ENCODE measurements around the gene UTP11.

Gene UTP11

DNA sequence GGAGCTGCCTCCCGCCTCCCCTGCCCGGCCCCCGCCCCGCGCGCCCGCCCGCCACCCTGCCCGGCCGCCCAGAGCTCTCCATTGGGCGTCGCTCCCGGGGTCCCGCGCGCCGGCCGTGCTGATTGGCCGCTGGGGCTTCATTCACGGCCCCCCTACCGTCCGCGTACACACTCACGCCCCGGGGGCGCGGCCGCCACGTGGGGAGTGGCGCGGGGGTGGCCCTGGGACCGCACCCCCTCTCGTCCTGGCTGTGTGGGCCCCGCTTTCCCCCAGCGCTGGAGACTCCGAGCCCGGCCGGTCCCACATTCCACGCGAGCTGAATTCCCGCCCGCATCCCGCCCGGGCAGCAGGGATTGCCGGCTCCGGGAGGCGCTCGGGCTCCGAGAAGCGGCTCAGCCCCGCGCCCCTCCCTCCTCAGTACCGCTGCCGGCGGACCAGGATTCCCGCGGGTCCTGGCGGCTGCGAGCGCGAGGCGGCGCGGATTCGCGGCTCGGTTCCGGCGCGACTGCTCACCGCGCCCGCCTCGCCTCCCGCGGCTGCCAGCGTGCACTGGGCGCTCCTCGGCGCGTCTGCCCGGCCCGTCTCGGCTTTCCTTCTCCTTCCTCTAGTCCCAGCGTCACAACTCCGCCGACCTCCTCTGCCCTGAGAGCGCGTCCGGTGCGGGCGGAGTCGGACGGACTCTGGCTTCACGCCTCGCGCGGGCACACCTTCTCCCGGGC, 34.5 kb downstream of the UTP11 start:
- no peak for FAIRE-seq

DNA sequence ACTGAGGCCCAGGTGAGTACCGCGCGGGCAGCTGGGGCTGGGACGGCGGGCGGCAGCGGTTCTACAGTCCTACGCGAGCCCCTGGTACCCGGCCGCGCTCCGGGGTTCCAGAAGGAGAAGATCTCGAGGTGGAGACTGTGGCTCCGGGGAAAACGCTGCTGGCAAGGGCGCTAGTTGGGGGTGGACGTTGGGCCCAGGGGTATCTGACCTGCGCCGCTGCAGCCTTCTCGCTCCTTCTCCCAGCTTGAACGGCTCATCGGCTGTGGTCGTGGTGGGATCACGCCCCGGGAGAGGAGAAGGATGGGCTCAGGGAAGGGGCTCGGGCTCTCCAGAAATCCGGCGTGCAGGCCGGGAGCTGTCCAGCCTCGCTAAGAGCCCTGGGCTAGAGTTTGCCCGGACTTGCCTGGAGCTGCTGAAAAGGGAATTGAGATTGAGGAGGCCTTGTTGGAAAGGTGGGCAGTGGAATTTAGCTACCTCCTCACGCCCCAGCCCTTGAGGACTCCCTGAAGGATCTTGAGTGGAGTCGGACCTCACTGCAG, 35.1 kb downstream of the UTP11 start:
- no peak for FAIRE-seq

DNA sequence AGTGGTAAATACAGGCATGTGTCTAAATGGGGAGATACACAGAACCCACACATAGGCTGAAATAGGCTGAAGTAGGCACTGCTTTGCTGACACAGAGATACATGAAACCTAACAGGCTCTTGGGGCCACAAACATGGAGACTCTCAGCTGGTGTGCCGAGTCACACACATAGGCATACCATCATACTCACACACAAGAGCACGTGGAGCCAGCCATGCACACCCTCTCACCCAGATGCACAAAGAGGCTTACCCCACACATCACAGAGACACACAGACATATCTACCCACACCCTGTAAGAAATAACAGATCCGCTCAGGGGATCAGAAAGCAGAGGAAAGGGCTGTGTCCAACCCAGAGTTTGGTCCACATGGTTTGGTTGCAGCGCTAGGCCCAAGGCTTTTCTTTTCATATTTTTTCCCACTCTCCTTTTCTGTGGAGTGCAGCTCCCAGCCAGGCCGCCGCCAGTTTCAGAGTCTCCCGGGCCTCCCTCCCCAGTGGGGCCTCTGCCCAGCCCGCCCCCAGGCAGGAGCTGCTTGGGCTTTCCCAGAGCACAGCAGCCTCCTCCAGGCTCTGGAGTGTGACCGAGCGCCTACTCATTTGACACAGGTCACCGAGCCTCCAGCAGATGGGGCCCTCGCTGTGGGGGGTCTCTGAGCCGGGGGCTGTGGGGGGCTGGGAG, 38.0 kb downstream of the UTP11 start:
- FAIRE-seq = no peak

DNA sequence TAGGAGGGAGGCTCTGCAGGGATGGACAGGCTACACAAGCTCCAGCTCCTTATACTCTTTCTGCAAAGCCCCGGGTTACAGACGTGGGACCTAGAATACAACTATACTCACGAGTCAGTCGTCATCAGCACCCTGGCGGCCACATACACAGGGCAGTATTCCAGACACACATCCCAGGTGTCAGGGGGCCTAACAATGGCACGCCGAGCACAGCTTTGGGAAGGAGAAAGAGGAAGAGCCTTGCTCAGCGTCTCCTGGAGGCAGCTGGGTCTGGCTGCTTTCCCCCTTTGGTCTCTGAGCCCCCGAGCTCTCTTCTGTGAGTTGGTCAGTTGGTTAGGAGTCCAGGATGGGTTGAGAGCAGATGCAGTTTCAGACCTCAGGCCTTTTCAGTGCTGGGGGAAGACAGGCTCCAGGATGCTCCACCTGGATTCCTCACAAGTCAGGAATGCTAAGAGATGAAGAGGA, 38.6 kb downstream of the UTP11 start:
- FAIRE-seq = no peak

DNA sequence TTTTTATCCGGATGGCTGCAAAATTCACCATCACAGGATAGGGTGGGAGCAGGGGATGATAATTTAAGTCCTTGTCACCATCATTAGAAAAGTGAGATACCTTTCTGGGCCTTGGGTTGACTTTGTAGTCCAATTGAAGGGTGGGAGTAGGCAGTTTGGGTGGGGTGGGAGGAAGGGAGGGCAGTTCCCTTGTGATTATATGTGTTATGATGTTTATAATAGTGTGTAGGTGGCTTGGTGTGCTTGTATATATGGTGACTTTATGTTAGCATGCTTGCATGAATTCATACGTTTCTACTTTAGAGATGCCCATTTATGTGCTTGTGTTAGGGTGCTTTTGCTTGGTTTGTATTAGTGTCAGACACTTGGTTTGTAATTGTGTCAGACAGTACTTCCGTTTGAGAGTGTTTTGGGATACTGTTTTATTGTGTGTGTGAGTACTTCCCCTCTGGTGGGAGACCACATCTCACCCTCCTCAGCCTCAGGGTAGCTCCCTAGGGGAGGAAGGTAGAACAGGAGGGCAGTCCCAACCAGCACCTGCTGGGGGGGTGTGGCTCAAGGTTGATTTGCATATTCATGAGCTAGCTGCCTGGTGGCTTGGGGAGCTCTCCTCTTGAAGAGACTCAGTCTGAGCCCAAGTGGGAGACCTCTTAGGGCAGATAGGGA, 40.3 kb downstream of the UTP11 start:
- FAIRE-seq = no peak

DNA sequence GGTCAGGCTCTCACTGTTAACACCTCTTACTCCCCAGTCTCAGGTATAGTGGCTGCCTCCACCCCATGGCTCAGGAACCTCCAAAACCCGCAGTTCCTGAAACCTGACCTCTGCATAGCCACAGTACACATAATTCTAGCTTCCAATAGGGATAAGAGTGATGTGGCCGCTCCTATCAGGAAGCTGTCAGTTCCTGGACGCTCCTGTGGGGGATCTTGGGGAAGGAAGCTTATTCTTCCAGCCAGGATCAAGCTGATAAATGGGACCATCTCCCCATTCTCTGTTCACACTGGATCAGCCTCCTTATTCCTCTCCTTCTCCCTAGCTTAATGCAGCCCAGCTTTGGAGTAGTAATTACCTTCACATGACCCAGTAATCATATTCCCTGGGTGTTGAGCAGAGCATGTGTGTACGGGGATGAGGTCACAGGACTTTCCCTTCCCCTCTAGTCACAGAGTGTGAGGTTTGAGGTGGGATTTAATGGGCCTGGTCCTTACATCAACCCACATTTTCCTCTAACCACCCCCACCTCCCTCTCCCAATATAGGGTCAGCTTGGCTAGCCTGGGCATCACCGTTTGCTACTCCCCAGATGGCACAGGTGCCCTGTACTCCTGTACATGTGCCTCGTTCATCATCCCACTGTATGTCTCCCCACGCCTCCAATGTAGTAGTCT, 41.0 kb downstream of the UTP11 start:
- no peak for FAIRE-seq

DNA sequence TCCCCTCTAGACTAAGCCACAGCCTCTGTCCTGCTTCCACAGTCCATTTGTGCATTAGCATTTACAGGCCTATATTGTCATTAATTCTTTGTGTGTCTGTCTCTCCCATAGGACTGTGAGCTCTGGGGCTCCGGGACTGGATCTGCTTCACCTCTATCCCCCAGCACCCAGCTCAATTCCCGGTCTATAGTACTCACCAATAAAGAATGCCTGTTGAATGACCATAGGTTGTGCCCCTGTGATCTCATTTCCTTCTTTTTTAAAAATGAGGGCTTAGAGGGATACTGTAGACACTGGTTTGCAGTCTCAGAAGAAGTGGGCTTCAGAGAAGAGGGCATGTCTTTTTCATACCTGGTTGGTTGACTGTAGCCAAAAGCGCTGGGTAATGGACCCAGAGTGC, 42.9 kb downstream of the UTP11 start:
- no peak for FAIRE-seq

DNA sequence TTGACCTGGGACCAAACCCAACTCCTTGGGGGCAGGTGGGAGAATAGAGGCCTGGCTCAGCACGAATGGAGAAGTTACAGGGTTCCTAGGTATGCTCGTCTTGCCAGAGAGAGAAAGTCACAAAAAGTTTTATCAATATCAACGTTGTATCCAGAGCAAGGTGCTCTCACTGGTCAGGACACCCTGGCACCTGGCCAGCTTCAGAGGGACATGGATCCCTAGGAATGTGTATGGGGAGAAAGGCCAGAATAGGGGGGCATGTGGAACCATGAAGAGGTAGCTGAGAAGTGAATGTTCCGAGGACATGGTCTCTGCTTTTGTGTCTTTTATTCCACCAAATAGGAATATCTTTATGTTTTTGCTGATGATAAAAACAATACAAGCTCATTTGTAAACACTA, 43.4 kb downstream of the UTP11 start:
- FAIRE-seq = no peak

DNA sequence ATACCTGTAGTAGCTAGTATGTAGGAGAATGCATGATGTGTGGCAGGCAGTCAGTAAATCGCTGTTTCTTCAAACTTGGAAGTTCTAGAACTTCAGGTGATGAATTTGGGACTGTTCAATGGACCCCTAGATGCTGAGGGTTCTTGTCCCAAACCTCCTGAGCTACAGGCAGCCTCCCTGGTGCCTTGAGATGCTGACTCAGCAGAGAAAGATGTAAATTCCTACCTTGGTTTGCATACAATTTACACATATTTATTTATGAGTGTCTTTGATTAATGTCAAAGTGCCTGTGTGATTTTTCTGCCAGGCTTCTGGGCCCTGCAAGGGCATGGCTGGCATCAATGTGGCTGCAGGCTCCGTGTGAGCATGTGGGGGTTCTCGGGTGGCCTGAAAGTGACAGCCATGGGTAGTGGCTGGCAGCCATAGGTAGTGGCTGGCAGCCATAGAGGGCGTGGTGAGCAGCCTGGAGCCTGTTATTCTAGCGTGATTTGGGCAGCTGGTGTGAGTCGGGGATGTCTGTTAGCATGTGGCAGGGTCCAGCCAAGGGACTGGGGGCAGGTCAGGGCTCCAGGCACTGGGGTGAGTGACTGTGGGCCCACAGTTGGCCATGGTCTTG, 47.2 kb downstream of the UTP11 start:
- FAIRE-seq = no peak

DNA sequence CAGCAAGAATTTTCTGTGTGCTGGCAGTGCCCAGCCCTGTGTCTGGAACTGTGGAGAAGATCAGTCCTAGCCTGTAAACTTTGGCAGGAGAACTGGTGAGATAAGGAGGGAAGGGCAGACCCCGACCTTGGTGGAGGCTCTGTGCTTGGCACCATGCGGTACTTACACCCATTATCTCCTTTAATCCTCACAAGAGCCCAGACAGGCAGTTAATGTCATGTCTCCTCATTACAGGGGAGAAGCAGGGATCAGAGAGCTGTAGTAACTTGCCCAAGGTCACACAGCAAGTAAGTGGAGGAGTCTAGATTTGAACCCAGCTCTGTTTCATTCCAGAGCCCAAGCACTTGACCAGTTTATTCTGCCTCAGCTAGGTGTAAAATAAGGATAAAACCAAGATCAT, 48.0 kb downstream of the UTP11 start:
- FAIRE-seq = no peak

DNA sequence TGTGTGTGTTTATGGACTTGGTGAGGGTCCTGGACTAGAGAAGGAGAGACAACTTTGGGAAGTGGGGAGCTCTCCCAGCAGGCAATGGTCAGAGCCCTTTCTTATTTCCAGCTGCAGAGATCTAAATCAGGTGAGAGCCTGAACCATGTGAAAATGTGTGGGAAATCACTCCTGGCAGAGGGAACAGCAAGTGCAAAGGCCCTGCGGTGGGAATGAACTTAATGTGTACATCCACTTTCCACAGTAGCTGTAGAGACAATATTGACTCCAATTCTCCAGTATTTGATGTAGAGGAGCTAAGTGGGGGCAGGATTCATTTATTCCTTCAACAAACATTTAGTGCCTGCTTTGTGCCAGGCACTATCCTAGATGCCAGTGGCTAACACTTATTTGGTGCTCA, 48.8 kb downstream of the UTP11 start:
- FAIRE-seq = no peak

DNA sequence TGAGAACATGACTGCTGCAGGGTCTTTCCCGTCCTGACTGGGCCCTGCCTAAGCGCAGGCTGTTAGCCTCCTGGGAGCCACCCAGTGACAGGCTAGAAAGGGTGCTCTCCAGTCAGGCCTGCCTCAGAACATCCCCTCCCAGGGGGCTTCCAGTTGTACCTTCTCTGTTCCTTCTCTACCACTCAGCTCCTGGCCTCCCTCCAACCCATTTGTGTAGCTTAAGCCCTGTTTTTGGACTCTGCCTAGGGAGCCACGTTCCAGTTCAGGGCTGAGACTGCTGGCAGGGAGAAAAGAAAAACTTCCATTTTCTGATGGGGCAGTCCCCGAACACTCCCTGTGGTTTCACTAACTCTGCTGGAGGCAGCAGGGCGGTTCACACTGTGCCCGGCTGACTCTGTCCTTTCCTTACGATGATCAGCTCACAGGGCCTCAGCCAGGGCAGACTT, 49.4 kb downstream of the UTP11 start:
- FAIRE-seq = no peak

DNA sequence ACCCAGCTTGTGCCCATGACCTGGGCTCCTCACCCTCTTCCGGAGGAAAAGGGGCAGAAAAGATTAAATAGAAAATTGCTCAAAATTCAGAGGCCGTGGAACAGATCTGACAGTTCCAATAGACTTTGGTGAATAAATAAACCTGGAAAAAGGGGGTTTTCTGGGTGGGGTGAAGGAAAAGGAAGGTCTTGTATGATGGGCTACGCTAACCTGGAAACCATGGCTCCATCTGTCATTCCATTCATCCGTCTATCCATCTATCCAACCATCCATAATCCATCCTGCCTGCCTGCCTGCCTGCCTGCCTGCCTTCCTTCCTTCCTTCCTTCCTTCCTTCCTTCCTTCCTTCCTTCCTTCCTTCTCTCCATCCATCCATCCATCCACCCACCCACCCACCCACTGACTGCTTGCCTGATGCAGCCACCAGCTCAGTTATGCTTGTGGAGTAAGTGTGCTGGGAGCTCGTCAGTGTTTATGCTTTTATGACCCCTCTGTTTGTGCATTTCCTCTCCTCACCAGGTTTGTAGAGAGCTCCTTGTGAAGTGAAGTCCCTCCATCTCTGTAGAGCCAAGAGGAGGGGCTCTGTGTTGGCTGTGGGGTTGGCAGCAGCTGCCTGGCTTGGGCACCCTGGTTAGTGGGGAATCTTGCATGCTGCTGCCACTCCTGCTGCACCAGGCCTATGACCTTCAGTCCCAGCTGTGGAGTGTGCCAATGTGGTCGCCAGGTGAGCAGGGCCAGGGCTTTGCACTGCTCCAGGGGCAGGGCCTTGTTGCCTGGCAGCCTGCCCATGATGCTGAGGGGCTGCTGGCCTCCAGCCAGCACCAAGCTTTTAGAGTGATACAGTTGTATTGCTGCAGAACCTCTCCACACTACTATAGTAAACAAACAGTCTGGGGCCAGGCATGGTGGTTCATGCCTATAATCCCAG, 50.1 kb downstream of the UTP11 start:
- FAIRE-seq = no peak

DNA sequence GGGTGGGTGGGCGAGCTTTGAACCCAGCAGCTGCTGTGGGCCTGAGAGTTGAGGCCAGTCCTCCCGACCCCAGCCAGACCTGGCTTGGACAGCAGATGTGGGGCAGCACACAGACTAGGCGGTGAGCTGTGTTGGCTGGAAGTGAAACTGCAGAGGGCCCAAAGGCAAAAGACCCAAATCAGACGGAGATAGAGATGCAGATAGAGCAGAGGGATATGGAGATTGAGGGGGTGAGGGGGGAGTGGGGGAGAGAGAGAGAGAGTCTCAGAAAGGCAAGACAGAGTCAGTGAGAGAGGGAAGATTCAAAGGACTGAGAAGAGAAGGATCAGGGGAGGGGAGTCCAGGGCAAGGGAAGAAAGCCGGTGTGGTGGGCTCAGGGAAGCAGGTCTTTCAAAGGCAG, 51.1 kb downstream of the UTP11 start:
- no peak for FAIRE-seq

DNA sequence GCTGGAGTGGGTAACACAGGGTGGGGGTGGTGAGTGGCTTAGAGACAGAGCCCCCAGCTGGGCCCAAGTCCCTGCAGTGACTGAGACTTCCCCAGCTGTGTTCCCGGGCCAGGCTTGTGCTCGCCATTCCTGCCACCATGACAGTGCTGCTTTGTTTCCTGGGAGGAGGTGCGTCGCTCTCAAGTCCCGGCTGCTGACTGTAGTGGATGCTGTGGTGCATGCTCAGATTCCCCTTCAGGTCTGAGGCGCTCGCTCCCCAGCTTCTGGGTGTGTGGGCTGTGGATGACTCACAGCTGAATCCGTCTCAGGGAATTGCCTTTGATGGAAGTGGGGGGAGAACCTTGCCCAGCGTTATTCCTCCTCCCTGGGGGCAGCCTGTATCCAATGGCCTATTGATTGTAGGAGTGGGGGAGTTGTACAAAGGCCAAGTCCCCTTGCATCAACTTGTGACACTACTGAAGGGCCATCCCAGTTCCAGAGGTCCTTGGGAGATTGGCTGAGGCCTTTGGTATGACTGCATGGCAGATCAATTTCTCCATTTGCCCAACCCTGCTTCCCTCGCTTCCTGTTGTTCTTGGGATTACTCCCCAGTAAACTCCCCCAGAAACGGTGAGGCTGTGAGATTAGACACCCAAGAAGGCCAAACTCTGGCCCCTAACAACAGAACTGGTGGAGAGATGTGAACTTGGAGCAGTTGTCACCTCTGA, 51.8 kb downstream of the UTP11 start:
- no peak for FAIRE-seq

DNA sequence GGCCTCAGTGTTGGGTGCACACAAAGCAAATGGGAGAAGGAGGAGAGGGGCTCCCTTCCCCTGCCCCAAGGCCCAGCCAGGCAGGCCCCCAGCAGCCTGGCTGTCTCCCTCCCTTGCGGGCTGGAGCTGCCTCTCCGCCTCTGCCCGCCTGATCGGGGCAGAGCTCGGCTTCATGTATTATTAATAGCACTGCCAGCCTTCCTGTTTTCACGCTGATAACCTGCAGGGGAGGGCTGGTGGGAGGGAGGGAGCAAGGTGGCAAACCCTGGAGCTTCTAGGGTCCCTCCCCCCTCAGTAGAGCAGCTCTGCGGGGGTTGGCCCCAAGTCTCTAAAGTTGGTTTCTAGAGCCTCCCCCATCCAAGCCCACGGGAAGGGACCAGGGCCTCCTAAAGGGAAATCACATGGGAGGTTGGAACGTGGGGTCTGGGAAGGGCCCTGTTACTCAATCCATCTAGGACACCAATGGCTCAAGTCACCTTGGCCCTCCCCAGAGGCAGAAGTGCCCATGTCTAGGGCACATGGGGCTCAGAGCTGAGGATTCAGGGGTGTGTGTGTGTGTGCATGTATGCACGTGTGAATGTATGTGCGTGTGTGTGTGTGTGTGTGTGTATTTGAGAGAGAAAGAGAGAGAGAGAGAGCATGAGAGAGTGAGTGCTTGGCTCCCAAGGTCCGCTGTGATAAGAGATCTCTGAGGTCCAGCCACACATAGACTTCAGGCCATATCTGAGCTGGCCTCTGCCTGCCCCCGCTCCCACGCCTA, 55.9 kb downstream of the UTP11 start:
- FAIRE-seq = no peak

DNA sequence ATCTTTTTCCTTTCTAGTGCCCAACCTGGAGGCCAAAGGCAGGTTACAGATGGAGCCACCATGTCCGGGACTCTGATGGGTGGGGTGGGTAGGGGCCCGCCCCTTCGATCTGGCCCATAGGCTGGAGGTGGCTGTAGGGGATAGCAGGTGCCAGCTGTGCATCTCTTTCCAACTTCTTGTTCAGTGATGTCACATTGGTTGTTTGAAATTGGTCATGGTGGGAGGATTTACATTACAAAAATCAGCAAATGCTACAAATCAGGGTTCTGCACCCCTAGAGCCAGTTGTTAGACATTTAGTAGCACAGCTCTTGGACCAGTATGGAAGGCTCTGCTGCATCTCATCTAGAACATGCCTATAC, 56.4 kb downstream of the UTP11 start:
- no peak for FAIRE-seq

DNA sequence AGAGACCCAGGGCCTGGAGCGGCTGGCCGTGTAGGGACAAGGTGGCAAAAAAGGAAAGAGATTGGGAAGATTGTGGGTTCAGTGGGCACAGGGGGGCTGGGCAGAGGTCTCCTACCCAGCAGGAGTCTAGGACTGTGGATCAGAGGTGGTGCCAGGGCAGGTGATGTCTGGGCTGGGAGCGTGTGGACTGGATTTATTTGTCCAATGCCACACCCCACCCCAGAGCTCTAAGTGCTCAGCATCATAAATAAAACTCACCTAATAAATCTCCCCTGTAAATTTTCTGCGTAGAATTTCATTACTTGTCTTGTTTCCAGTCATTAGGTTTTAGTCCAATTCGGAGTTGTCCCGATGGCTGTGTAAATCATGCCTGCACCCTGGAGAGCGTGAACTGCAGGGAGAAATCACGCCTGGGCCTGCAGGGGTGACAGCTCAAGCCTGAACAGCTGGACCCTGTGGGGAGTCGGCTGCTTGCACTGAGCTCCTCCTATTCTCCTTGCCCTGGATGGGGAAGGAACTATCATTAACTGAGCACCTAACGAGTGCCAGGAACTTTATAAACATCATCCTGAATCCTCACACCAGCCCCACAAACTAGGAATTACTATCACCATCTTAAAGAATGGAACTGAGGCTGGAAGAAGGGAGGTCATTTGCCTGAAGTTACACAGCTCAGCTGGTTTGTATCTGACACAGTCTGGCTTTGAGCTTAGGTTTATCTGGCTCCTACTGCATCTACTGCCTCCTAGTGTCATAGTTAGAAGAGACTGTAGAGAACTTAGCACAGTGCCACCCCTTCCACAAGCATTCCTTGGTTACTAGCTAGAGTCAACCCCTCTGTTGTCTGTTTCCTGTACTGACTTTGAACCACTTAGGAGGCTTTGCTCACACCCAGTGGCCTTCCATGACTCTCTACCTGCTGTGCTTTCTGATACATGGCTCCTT, 59.0 kb downstream of the UTP11 start:
- no peak for FAIRE-seq

DNA sequence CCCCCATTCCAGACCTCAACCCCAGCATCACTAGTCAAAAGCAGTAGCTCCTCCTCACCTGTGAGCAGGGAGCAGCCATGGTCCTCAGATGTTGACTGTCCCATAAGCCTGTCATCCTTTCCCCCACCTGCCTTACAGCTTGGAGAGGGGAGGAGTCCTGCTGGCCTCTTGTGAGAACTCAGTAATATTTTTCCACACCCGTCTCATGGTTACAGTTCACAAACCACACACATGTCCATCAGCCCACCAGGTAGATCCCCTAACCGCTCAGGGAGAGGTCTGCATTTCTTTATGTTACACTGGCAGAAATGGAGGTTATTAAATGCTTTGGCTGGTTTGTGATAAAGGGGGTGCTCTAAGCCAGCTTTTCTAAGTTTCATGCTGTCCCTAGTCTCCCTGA, 60.3 kb downstream of the UTP11 start:
- FAIRE-seq = no peak
